Measurements from ENCODE around the gene NHERF1. TPM values are rescaled to one million over a fixed set of nuclear protein-coding genes. Genes with fewer than 3 reads are reported as not detected.

NHERF1 gene
- total and polyA plus RNA-seq, 9 of the 15 experiments (the other 6 are each of a cell fraction or from before 2014, with no cell fraction given) = 11.4 to 79.9 (median 36.9) TPM

GRCh38 chr17:74805591-74805991 lies 57.2 kb downstream of the NHERF1 start:
- Histone ChIP-seq H3K9me3 (replicated peaks; ENCODE audit: control insufficient read depth, insufficient read depth, low read depth, low read length) (no peaks in the 10 kb centered on the region), H3K36me3 (ENCODE audit: control insufficient read depth, insufficient read depth, low read length) (peaks cover 3% of the 10 kb centered on the region; the same call in 2 of the 3 replicates), H3K4me3 (no peak overlapping the region), H3K27me3 (ENCODE audit: control insufficient read depth in 2 of 2, insufficient read depth in 2 of 2, low read length in 2 of 2) (no peaks in the 10 kb centered on the region), H2AFZ (ENCODE audit: low read depth, low read length) (no peak overlapping the region), H3K9ac (ENCODE audit: insufficient read depth in 1 of 2, low read depth in 2 of 2, low read length in 2 of 2) (no peak overlapping the region; a peak in 1 of 4 replicates), H4K20me1 (replicated peaks; ENCODE audit: control insufficient read depth, insufficient read depth, low read length) (no peaks in the 10 kb centered on the region; the same call in none of the 2 replicates), H3K9me1 (ENCODE audit: control insufficient read depth, insufficient read depth, low read length) (no peaks in the 10 kb centered on the region), H3K4me1 (replicated peaks in 1 of 2; ENCODE audit: control insufficient read depth in 2 of 2, insufficient read depth in 2 of 2, low read length in 2 of 2) (no peaks in the 10 kb centered on the region), H3K4me2 (ENCODE audit: insufficient read depth, low read length) (no peak overlapping the region), H3K79me2 (ENCODE audit: control insufficient read depth, insufficient read depth, low read length) (no peaks in the 10 kb centered on the region), H3K27ac (ENCODE audit: extremely low read depth, low read depth, low read length) (no peak overlapping the region)
- BruUV-seq (replicated peaks) = no TSS peak
- no peak for FAIRE-seq
- in situ Hi-C loops (cut with MboI) (no loop called here), intact Hi-C loops (cut with micrococcal nuclease) (no loop called here)
- no peak for DNase-seq (ENCODE audit: extremely low read depth in 1 of 4, low spot score in 3 of 4)
- ChIA-PET CTCF (ENCODE audit: low intra/inter-chr PET ratio) (no interaction called here), POLR2A (interaction anchor here (1.2 kb wide), 1 partner anchor 21 kb away, joined by 6 read pairs; no protein-coding TSS in a partner anchor)
- 65% methylated on average over 9 of the region's 15 CpGs for WGBS (ENCODE audit: insufficient coverage, low coverage, missing lambda C conversion rate)
- no peak for ATAC-seq
- TF ChIP-seq PKNOX1 (IDR thresholded peaks at IDR 0.05) (0 out of 2 replicates have a peak, but pooled peaks have one; percentile 11), GTF2F1 (IDR thresholded peaks at IDR 0.05; ENCODE audit: low read depth, low read length) (no peak)

- ATAC-seq = no peak
- Histone ChIP-seq H3K4me1 (replicated peaks in 1 of 2; ENCODE audit: control insufficient read depth in 2 of 2, insufficient read depth in 2 of 2, low read length in 2 of 2) (no peaks in the 10 kb centered on the region), H3K9ac (ENCODE audit: insufficient read depth in 1 of 2, low read depth in 2 of 2, low read length in 2 of 2) (no peak overlapping the region), H3K36me3 (ENCODE audit: control insufficient read depth, insufficient read depth, low read length) (no peaks in the 10 kb centered on the region; the same call in 1 of the 3 replicates), H4K20me1 (replicated peaks; ENCODE audit: control insufficient read depth, insufficient read depth, low read length) (no peaks in the 10 kb centered on the region; the same call in none of the 2 replicates), H3K27ac (ENCODE audit: extremely low read depth, low read depth, low read length) (no peak overlapping the region), H3K4me3 (no peak overlapping the region), H3K9me3 (replicated peaks; ENCODE audit: control insufficient read depth, insufficient read depth, low read depth, low read length) (no peaks in the 10 kb centered on the region), H3K79me2 (ENCODE audit: control insufficient read depth, insufficient read depth, low read length) (no peaks in the 10 kb centered on the region), H3K27me3 (ENCODE audit: control insufficient read depth in 2 of 2, insufficient read depth in 2 of 2, low read length in 2 of 2) (no peaks in the 10 kb centered on the region), H2AFZ (ENCODE audit: low read depth, low read length) (no peak overlapping the region), H3K9me1 (ENCODE audit: control insufficient read depth, insufficient read depth, low read length) (no peaks in the 10 kb centered on the region), H3K4me2 (ENCODE audit: insufficient read depth, low read length) (no peak overlapping the region)
- in situ Hi-C loops (cut with MboI) = no loop called here
- POLR2A ChIA-PET = interaction anchor here (0.7 kb wide), 1 partner anchor 37 kb away, joined by 3 read pairs; no protein-coding TSS in a partner anchor
- no TSS peak for BruUV-seq (replicated peaks)
- no peak for FAIRE-seq
- intact Hi-C loops (cut with micrococcal nuclease) = no loop called here
- 59% methylated on average over 10 of the region's 10 CpGs for WGBS (ENCODE audit: insufficient coverage, low coverage, missing lambda C conversion rate)
- CTCF ChIA-PET (ENCODE audit: low intra/inter-chr PET ratio) = no interaction called here
- DNase-seq (ENCODE audit: extremely low read depth in 1 of 4, low spot score in 3 of 4) = no peak
- TF ChIP-seq XRCC4 (IDR thresholded peaks at IDR 0.05; ENCODE audit: extremely low read depth, insufficient read depth, insufficient read length) (no peak), CGGBP1 (CRISPR knock-in tag; IDR thresholded peaks at IDR 0.05) (no peak), ETV1 (tag; conservative IDR thresholded peaks at IDR 0.05; ENCODE audit: low read depth) (no peak), SETDB1 (IDR thresholded peaks at IDR 0.05; ENCODE audit: low read length) (no peak), MTA1 (IDR thresholded peaks at IDR 0.05; ENCODE audit: borderline replicate concordance) (no peak), KAT7 (CRISPR knock-in tag; IDR thresholded peaks at IDR 0.05; ENCODE audit: borderline replicate concordance) (no peak), THRB (CRISPR knock-in tag; conservative IDR thresholded peaks at IDR 0.05) (no peak), HCFC1 (IDR thresholded peaks at IDR 0.05; ENCODE audit: low read depth, low read length) (no peak), HNRNPH1 (optimal IDR thresholded peaks at IDR 0.05; ENCODE audit: low read depth, low read length) (no peak), RHOXF2B (CRISPR knock-in tag; conservative IDR thresholded peaks at IDR 0.05) (no peak), BHLHE40 (IDR thresholded peaks at IDR 0.05; ENCODE audit: low read length) (no peak)
Measured at GRCh38 chr17:74806334-74806733, 57.9 kb downstream of the NHERF1 start.
